ENCODE results near the gene CEACAM8.

DNA sequence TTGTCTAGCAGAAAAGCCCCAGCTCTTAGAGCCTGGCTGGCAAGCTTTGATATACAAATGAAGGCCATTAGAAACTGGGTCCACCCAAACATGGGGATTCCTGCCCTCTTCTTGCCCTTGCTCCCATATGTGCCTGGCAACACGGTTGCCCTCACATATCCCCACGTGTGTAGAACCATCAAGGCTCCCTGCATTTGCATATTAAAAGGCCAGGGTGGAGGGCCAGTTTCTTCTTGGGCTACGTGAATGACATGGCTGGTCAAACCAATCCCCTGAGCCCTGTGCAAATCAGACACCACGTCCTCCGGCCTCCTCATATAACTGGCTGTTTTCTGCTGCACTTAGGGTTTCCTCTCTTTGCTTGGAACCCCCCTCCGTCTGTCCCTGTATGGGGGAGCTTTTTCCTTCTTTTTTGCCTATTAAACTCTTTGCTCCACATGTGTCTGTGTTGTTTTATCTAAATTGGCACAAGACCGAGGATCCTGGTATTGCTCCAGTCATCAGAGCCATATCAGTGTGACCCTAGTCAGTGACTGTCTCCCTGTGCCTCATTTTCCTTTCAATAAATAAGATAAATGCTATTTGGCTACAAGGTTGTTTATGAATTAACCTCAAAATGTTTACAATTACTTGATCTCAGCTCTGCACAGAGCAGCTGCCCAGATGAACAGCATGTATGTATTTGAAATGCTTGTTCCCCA lies 36.1 kb downstream of the CEACAM8 start:
- TF ChIP-seq POLR2A (IDR thresholded peaks at IDR 0.05; ENCODE audit: extremely low read depth, insufficient read length) = no peak
- TF ChIP-seq, protein P1, sequence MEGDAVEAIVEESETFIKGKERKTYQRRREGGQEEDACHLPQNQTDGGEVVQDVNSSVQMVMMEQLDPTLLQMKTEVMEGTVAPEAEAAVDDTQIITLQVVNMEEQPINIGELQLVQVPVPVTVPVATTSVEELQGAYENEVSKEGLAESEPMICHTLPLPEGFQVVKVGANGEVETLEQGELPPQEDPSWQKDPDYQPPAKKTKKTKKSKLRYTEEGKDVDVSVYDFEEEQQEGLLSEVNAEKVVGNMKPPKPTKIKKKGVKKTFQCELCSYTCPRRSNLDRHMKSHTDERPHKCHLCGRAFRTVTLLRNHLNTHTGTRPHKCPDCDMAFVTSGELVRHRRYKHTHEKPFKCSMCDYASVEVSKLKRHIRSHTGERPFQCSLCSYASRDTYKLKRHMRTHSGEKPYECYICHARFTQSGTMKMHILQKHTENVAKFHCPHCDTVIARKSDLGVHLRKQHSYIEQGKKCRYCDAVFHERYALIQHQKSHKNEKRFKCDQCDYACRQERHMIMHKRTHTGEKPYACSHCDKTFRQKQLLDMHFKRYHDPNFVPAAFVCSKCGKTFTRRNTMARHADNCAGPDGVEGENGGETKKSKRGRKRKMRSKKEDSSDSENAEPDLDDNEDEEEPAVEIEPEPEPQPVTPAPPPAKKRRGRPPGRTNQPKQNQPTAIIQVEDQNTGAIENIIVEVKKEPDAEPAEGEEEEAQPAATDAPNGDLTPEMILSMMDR (IDR thresholded peaks at IDR 0.05; ENCODE audit: low read depth, low read length) = no peak
